HG03095 (cell line): ENCODE data around the gene CCDC57.

ENCODE experiments used
- ATAC-seq: cut with Tn5 transposase; IDR thresholded peaks from one replicate; pipeline ENCODE4 v1.9.1; 2021; ENCODE audit warnings: moderate library complexity; ENCODE audit not compliant: unreplicated experiment

CCDC57 gene

DNA sequence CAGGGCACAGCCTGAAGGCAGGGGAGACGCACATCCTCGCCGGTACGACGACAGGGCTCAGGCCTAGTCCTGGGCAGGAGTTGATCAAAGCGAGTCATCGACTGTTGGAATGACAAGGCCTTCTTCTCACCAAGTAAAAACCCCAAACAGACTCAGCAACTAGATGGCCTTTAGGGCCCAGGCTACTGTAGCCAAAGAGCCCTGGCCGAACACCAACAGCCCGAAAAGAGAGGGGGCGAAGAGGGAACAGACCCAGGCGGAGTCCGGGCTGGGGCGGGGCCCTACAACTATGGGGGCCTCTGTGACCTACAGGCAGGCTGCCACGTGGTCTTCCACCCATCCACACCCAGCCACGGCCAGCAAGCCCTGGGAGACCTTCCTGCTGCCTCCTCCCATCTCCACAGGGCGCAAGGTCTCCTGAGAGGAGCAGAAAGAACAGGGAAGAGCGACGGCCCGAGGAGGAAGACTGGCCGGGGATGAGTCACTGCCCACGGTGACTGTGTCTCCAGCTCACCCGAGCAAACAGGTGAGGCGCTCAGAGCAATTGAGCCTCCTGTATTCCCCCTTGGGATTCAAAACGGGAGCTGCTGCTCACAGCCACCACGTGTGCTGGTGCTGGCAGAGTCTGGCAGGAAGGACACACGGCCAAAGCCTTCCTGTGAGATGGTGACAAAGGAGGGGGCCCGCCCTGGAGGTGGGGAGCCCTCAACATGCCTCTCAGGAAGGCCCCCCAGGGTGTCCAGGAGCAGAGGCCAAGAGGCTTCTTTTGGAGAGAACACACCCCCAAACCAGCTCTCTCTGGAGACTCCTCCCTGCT, 33.9 kb upstream of the CCDC57 start:
- no peak for ATAC-seq

GRCh38 chr17:82246040-82246364, 33.4 kb upstream of the CCDC57 start:
- ATAC-seq, result no peak

GRCh38 chr17:82245134-82246039, 32.7 kb upstream of the CCDC57 start:
- no peak for ATAC-seq

DNA sequence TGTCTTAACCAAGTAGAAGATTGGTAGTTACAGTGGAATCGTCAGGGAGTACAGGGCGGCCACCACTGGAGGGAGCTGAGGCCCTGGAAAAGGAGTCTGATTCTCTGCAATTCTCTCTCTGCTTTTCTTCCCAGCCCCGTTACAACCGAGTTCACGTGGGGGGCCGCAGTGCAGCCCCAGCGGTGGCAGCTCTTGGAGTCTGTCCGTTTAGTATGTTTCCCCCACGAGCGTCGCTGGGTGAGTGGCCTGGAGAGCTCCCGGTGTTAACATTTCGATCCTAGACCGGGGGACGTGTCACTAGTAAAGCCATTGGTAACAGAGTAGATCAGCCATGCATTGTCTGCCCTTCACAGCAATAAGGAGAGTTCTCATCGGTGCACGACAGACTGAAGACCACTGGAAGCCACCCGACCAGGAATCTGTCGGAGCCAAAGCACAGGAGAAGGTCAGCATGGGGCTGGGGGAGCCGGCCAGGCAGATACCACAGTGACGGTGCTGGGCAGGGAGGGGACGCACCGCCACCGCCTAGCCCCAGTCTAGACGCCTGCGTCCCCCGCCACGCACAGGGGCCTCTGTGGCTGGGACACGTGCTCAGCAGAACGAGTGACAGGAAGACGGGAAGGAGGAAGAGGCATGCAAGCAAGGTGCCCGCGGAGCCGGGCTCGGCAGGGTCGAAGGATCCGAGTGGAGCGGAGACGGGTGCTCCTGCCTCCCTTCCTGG, 31.9 kb upstream of the CCDC57 start:
- ATAC-seq, result no peak

DNA sequence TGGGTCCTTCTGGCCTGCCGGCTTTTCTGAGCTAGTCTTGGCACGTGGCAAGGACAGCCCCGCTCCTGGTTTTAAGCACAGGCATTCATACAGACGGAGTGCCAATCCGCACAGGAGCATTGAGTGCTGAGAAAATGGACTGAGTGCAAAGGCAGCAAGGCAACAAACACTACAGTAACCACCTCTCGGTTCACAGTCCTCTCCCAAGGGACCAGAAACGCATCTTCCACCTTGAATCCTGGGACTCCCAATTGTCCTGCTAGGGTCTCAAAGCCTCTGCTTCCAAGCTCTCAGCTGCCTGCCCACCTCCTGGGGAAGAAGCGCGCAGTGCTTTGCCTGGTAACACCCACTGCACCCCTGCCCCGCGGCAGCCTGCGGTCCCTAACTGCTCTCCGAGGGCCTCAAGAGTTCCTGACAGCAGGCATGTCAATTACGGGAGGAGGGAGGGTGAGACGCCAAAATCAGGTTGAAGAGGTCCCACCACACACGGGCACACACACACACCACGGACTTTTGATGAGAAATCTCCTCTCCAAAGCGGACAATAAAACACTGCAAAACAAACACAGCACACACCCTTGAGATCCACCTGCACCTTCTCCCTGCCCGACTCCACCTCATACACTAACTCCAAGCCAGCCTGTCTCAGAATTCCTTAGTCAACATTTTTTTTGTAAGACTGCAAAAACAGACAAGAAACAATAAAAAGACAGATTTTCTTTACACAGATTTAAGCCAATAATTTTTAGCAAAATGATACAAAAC, 31.2 kb upstream of the CCDC57 start:
- ATAC-seq, result no peak

GRCh38 chr17:82242977-82243647, 30.5 kb upstream of the CCDC57 start:
- no peak for ATAC-seq

- ATAC-seq, result no peak
These were observed 30.0 kb upstream of the CCDC57 start for GRCh38 chr17:82242698-82242976.

DNA sequence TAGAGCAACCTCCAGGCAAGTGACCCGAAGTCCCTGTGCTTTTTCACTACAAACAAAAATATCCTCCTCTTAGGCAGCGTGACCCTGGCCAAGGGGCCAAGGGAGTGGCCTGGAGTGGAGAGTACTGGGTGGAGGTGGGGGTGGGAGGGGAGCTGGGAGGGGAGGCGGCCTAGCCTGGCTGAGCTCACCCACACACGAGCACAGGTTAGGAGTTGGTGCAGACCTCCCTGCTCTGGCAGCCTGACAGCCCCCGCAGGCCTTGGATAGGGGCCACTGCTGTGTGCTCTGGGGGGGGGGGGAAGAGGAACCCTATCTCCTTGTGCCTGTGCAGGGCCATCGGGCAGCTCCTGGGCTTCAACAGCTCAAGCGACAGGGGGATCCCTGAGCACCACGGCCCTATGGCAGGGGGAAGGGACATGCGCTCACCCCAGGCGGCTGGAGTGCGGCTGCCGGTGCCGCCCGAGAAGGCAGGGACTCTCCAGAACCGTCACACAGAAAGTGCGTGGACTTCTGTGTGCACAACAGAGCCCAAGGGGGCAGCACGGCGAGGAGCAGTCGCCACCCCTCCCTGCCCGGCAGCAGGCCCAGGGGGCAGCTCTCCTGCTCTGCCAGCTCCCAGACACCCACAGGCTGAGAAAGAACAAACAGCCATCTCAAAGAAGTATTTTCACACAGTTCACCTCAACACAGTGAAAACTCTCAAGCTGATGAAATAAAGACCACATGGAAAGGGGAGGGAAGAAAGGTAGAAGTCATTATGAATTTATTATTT, 29.5 kb upstream of the CCDC57 start:
- no peak for ATAC-seq

DNA sequence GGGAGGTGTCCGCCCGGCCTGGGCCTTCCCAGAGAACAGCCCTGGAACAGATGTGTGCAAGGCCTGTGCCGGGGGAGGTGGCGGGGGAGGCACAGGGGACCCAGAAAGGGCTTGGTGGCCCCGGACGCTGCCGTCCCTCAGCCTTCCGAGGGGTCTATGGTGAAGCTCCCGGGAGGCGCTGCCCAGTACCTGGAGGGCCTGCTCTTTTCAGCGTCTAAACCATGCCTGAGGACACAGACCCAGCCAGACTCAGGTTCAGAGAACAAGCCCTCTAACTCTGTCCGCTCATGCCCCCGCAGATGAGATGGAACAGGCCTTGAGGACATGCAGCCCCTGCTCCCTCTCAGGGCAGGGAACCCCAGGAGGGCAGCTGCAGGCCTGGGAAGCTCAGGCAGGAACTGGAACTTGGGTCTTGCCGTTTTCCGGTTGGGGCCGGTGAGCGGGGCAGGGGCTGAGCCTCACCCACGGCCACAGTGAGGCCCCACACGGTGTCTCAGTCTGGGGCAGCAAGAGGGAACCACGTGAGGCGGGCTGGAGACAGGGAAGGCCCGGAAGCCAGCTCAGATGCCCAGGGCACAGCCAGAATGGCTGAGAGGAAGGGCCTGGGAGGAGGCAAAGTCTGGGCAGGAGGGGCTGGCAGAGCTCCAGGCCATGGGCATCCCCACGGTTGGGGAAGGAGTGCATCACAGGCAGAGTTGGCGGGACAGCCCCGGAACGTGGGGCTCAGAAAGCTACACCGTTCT, 28.7 kb upstream of the CCDC57 start:
- no peak for ATAC-seq

GRCh38 chr17:82240506-82241182, 28.0 kb upstream of the CCDC57 start:
- no peak for ATAC-seq

GRCh38 chr17:82239926-82240505, 27.4 kb upstream of the CCDC57 start:
- no peak for ATAC-seq

DNA sequence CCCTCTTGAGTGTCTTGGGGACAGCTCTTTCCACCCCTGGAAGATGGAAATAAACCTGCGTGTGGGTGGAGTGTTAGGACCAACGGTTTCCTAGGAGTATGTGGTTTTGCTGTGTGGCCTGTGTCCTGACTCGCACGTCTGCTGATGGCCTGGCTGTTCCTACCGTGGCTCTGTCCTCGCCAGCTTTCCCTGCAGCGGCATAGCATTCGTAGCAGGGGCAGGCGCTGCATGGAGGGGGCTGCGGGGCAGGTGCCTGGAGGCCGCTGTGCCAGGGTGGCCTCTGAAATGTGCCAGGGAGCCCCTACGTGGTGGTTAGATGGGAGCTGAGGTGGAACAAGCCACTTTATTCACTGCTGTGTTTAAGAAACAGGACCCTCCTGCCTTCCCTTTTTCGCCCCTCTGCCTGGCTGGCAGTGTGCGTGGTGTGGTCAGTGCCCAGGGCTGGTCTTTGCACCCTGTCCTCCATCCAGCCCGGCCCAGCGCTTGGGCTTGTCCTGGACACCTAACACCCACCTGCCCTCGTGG, 26.8 kb upstream of the CCDC57 start:
- no peak for ATAC-seq

- no peak for ATAC-seq
These were observed 26.0 kb upstream of the CCDC57 start for GRCh38 chr17:82238472-82239201.

DNA sequence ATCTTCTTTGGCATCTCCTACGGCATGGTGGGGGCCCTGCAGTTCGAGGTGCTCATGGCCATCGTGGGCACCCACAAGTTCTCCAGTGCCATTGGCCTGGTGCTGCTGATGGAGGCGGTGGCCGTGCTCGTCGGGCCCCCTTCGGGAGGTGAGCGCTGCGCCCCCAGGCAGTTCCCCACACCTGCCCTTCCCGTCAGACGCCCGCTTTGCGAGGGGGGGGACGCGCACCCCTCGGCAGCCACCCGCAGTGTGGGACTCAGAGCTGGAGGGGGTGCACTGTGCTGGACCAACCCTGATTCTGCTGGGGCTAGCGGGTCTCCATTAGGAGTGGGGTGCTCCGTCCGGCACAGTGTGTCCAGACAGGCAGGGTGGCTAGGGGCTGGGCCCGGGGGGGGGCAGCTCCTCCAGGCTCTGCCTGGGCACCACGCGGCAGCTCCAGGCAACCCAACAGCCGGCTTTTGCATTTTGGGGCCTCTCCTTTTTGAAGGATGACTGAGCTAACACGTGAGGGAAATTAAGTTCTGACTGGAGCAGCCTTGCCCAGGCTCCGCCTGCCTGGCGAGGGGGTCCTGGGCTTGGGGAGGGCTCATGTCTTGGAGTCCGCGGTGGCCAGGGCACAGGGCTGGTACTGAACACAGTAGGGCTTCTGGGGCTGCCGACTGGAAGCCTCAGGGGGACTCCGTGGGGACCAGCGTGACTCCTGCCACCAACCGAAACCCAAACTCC, 25.3 kb upstream of the CCDC57 start:
- ATAC-seq, result no peak

- no peak for ATAC-seq
These were observed 24.6 kb upstream of the CCDC57 start for GRCh38 chr17:82237083-82237745.
